HUES64 (cell line): ENCODE data around the gene PDXDC1.
"Not testable (repeated sequence)": the region's sequence is repeated elsewhere in the genome, so short reads cannot be mapped to it uniquely, and the experiment has no call there.

ENCODE experiments used
- H3K27ac ChIP-seq: 2 replicates; pipeline ENCODE4 v1.7.0; 2013; ENCODE audit warnings: low read depth, low read length, inconsistent platforms
- H3K27me3 ChIP-seq: 2 replicates; pipeline ENCODE4 v1.6.1; 2013; ENCODE audit warnings: mild to moderate bottlenecking, low read length; ENCODE audit not compliant: insufficient read depth
- H3K36me3 ChIP-seq: 2 replicates; pipeline ENCODE4 v1.6.1; 2013; ENCODE audit warnings: mild to moderate bottlenecking, low read length; ENCODE audit not compliant: insufficient read depth
- H3K4me1 ChIP-seq: 2 replicates; pipeline ENCODE4 v1.6.1; 2013; ENCODE audit warnings: mild to moderate bottlenecking, low read length, moderate library complexity; ENCODE audit not compliant: insufficient read depth
- H3K4me3 ChIP-seq: 2 replicates; pipeline ENCODE4 v1.5.1; 2013; ENCODE audit warnings: mild to moderate bottlenecking, low read length, moderate library complexity
- H3K9ac ChIP-seq: 2 replicates; pipeline ENCODE4 v1.6.1; 2013; ENCODE audit warnings: mild to moderate bottlenecking, low read depth, low read length
- H3K9me3 ChIP-seq: 2 replicates; pipeline ENCODE4 v1.6.1; 2013; ENCODE audit warnings: low read depth, low read length; ENCODE audit not compliant: insufficient read depth
- WGBS: fragments of 150-250, 120-280 bp; methylation state at CpG from one replicate; pipeline ENCODE4 v1.1.7; 2013; ENCODE audit warnings: missing lambda C conversion rate; 5-methylcytosine and 5-hydroxymethylcytosine counted together

The PDXDC1 gene

DNA sequence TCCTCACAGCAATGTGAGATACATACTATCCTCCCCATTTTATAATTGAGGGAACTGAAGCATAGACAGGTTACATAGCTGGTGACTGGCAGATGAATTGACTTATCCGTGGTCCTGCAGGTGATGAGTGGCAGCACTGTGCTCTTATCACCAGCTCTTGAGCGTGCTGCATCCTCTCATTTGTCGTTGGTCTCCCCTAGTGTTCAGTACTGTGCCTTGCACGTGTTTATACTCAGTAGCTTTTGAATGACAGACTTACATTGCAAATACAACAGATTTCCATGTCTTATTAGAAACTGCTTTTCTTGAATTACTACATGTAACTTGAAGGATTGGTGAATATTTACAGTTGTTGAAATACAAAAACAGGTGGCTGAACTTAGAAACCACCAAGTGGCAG is 47.4 kb downstream of the PDXDC1 start:
- 70% methylated on average over 4 of the region's 4 CpGs for WGBS
- peaks cover 65% of the 10 kb centered on the region for H3K36me3 ChIP-seq
- H3K27me3 ChIP-seq, H3K9me3 ChIP-seq, H3K27ac ChIP-seq, H3K9ac ChIP-seq, H3K4me1 ChIP-seq, H3K4me3 ChIP-seq: not testable (repeated sequence)

- not testable (repeated sequence) for H3K9ac ChIP-seq, H3K9me3 ChIP-seq, H3K27me3 ChIP-seq, H3K27ac ChIP-seq, H3K4me1 ChIP-seq, H3K4me3 ChIP-seq
- H3K36me3 ChIP-seq: peaks cover 58% of the 10 kb centered on the region
- WGBS: 93% methylated on average over 13 of the region's 13 CpGs
Observed at GRCh38 chr16:15023381-15024077, 48.7 kb downstream of the PDXDC1 start.

GRCh38 chr16:15024858-15025199 is 50.0 kb downstream of the PDXDC1 start:
- not testable (repeated sequence) for H3K27ac ChIP-seq, H3K4me3 ChIP-seq, H3K27me3 ChIP-seq, H3K4me1 ChIP-seq, H3K9ac ChIP-seq, H3K9me3 ChIP-seq
- H3K36me3 ChIP-seq: peaks cover 56% of the 10 kb centered on the region
- WGBS: 90% methylated on average over 1 of the region's 1 CpG

GRCh38 chr16:15025234-15025951 is 50.6 kb downstream of the PDXDC1 start:
- not testable (repeated sequence) for H3K9ac ChIP-seq, H3K4me1 ChIP-seq, H3K27me3 ChIP-seq, H3K27ac ChIP-seq, H3K9me3 ChIP-seq, H3K4me3 ChIP-seq
- WGBS: 91% methylated on average over 12 of the region's 14 CpGs
- peaks cover 57% of the 10 kb centered on the region for H3K36me3 ChIP-seq

DNA sequence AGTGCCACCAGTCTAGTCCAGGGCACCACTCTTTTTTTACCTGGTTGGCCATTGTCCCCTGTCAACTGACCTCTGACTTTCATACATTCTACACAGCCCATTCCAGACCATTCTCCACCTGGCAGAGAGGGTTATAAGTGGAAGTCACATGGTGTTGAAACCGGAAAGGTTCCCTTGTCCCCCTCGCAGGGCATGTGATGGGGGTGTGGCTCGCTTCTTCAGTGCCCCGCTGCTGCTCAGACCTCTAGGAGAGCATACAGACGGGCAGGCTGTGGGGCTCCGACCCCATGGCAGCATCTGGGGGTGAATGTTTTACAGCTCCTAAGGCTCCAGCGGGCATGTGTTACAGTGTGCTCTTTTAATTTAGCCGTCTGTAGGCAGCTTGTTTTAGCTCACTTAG is 52.2 kb downstream of the PDXDC1 start:
- not testable (repeated sequence) for H3K4me3 ChIP-seq, H3K4me1 ChIP-seq, H3K9me3 ChIP-seq, H3K9ac ChIP-seq, H3K27me3 ChIP-seq, H3K27ac ChIP-seq
- peaks cover 61% of the 10 kb centered on the region for H3K36me3 ChIP-seq
- WGBS: 94% methylated on average over 6 of the region's 8 CpGs

DNA sequence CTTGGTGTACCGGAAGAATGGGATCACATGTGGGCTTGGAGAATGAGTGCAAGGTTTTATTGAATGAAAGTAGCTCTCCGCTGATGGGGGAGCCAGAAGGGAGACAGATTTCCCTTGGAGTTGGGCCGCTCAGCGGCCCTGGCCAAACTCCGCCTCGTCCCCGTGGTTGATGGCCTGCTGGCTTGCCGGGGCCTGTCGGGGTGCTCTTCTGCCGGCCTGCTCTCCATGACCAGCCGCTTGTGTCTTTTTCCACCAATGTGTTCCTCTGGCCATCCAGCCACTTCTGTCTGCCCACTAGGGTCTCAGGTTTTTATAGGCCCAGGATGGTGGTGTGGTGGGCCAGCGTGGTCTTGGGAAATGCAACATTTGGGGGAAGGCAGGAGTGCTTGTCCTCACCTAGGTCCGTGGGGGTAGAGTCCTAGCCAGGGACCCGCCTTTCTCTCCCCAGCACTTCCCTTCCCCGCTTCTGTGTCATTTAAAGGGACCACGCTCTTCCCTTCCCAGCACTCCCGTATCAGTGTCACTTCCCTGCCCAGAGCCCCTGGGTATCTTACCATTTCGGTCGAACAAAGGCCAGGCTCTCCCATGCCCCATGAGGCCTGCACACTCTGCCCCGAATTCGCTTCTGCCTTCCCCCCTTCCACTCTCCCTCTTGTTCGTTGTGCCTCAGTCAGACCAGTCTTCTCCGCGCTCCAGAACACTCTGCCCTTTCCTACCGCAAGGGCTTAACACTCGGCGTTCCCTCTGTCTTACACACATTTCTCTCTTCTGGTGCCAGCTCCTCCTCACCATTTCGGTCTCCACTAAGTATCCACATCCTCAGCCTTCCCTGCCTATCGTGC is 52.9 kb downstream of the PDXDC1 start:
- not testable (repeated sequence) for H3K27me3 ChIP-seq, H3K9ac ChIP-seq, H3K4me1 ChIP-seq, H3K4me3 ChIP-seq, H3K27ac ChIP-seq, H3K9me3 ChIP-seq
- 89% methylated on average over 29 of the region's 29 CpGs for WGBS
- peaks cover 61% of the 10 kb centered on the region for H3K36me3 ChIP-seq

DNA sequence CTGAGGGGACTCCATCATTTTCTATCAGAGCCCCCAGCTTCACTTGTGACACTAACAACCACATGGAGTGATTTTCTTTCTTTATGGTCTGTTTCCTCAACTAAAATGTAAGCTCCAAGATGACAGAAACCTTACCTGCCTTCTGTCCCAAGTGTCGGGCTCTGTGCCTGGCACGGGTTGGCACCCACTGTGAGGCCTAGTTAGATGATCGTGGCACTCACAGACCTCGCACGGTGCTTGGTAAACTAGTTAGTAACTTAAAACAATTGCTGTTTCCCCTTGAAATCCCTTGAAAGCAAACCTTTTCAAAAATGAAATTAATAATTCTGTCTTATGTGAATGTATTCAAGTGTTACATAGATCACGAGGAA is 53.5 kb downstream of the PDXDC1 start:
- not testable (repeated sequence) for H3K27ac ChIP-seq, H3K27me3 ChIP-seq, H3K9ac ChIP-seq

DNA sequence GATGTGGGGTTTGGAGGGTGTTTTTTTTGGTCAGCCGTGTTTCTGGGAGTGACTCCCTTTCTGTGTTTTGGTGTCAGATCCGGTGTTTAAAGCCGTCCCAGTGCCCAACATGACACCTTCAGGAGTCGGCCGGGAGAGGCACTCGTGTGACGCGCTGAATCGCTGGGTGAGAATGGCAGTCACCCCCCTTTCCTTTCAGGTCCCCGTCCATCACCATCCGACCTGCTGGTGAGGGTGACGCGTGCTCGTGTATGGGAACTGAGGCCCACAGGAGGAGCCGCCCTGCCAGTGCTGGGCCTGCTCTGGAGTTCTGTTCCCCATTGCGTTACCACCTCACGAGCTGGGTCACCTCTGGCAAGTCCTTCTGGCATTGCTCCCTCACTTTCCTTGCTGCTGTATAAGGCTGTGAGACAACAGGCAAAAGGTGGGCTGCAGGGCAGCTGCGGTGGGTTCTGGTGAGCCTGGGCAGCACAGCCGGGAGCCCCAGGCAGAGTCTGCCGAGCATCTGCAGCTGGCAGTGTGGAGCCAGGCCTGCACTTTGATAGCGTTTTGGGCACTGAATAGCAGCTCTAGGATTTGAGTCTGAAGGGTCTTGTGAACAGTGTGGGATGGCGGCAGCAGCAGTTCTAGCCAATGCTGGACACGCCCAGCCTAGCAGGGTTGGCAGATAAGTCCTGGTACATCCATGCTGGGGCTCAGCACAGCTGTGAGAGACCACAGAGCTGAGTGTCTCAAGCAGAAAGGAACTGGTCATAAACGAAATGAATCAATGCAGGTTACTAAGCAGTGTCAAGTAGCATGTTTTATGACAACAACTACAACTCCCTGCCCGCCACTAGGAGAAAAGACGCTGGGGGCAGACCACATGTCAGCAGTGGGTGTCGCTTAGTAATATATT is 54.2 kb downstream of the PDXDC1 start:
- H3K9ac ChIP-seq: not testable (repeated sequence)
- H3K36me3 ChIP-seq: peaks cover 62% of the 10 kb centered on the region

More for the DNA sequence above, 53.5 kb downstream of the PDXDC1 start:
- H3K4me3 ChIP-seq, H3K9me3 ChIP-seq, H3K4me1 ChIP-seq: not testable (repeated sequence)
- H3K36me3 ChIP-seq: peaks cover 61% of the 10 kb centered on the region
- WGBS: 94% methylated on average over 6 of the region's 6 CpGs

GRCh38 chr16:15029749-15030148 is 54.9 kb downstream of the PDXDC1 start:
- H3K9ac ChIP-seq, H3K4me1 ChIP-seq, H3K27me3 ChIP-seq, H3K9me3 ChIP-seq, H3K4me3 ChIP-seq, H3K27ac ChIP-seq: not testable (repeated sequence)
- peaks cover 67% of the 10 kb centered on the region for H3K36me3 ChIP-seq
- 91% methylated on average over 6 of the region's 6 CpGs for WGBS

More for the DNA sequence above, 54.2 kb downstream of the PDXDC1 start:
- not testable (repeated sequence) for H3K4me3 ChIP-seq, H3K27ac ChIP-seq, H3K27me3 ChIP-seq, H3K4me1 ChIP-seq, H3K9me3 ChIP-seq
- 96% methylated on average over 23 of the region's 27 CpGs for WGBS

- Histone ChIP-seq H3K4me1 (no peaks in the 10 kb centered on the region), H3K36me3 (peaks cover 74% of the 10 kb centered on the region)
- 96% methylated on average over 2 of the region's 2 CpGs for WGBS
Observed at GRCh38 chr16:15031179-15031578, 56.4 kb downstream of the PDXDC1 start.

More at GRCh38 chr16:15031179-15031578, 56.4 kb downstream of the PDXDC1 start:
- Histone ChIP-seq H3K27me3 (no peaks in the 10 kb centered on the region), H3K9me3 (no peaks in the 10 kb centered on the region), H3K9ac (no peak overlapping the region), H3K27ac (no peak overlapping the region), H3K4me3 (no peak overlapping the region)
